Esophagus (tissue), 2 donors: ENCODE measurements around the gene VPS39. TPM values are rescaled to one million over a fixed set of nuclear protein-coding genes. Genes with fewer than 3 reads are reported as not detected.
A peak's percentile ranks its signal among the peaks of the same experiment; 100 is the strongest.

ENCODE experiments used
- H3K27ac ChIP-seq, 2 donors: one replicate each; pipeline ENCODE4 v1.5.1; 2013; ENCODE audit warnings: low read depth in 2 of 2, mild to moderate bottlenecking in 2 of 2, inconsistent platforms in 1 of 2, low read length in 1 of 2, moderate library complexity in 1 of 2
- H3K27me3 ChIP-seq, 2 donors: one replicate each; pipeline ENCODE4 v1.6.1; 2013; ENCODE audit warnings: low read length in 2 of 2, control low read depth in 1 of 2, mild to moderate bottlenecking in 1 of 2; ENCODE audit not compliant: insufficient read depth in 2 of 2, control insufficient read depth in 1 of 2
- H3K36me3 ChIP-seq, 2 donors: one replicate each; pipeline ENCODE4 v1.6.1; 2013; ENCODE audit warnings: low read length in 1 of 2; ENCODE audit not compliant: control insufficient read depth in 2 of 2, insufficient read depth in 2 of 2
- H3K4me1 ChIP-seq, 2 donors: one replicate each; pipeline ENCODE4 v1.6.1; 2013; ENCODE audit warnings: low read length in 1 of 2; ENCODE audit not compliant: control insufficient read depth in 2 of 2, insufficient read depth in 2 of 2
- H3K4me3 ChIP-seq, 2 donors: one replicate each; pipeline ENCODE4 v1.5.1; 2013; ENCODE audit warnings: low read length in 2 of 2, mild to moderate bottlenecking in 2 of 2, low read depth in 1 of 2, moderate library complexity in 1 of 2
- H3K9me3 ChIP-seq, 2 donors: one replicate each; pipeline ENCODE4 v1.6.1; 2013; ENCODE audit warnings: mild to moderate bottlenecking in 2 of 2, low read depth in 1 of 2, low read length in 1 of 2, moderate library complexity in 1 of 2; ENCODE audit not compliant: control insufficient read depth in 2 of 2, insufficient read depth in 1 of 2
- WGBS, 2 donors: extraction: QIAGEN DNeasy Blood & Tissue Kit; methylation state at CpG; one replicate each; pipeline ENCODE4 v1.1.7; 2013; 5-methylcytosine and 5-hydroxymethylcytosine counted together
- polyA plus RNA-seq, 2 donors: library from polyadenylated mRNA; stranded (reverse); fragments of 200-250 nt; gene quantifications; one replicate each; pipeline ENCODE4 v1.2.3, GENCODE V29; 2013
- donor health status: healthy with polysubstance abuse.
- donor health status: Bipolar disorder and iron deficiency.

Gene VPS39
- polyA plus RNA-seq, 2 donors: 20.7 to 31.7 TPM

DNA sequence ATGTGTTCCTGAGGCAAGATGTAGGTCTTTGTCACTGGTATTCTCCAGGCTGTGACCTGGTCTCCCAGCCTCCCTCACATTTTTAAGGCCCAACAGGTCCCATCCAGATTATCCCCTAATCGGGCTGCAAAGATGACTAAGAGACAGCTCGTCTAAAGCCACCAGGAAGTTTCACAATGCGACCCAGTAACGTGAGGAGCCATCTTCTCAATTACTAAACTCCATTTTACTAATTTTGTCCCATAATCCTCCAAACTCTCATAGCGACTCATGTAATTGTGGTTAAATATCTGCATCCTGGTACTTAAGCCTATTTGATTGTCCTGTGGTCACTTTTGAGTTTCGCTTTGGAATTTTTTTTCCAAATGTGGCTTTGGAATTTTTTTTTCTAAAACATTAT is 43.0 kb downstream of the VPS39 start:
- no peak overlapping the region for H3K4me3 ChIP-seq
- no peaks in the 10 kb centered on the region for H3K27me3 ChIP-seq
- H3K27ac ChIP-seq: no peak overlapping the region
- whole genome bisulfite sequencing, 2 donors: 84 to 87% methylated on average over 6 of the region's 6 CpGs
- peaks cover 56 to 59% of the 10 kb centered on the region in 2 donors for H3K36me3 ChIP-seq
- H3K9me3 ChIP-seq: no peaks in the 10 kb centered on the region
- H3K4me1 ChIP-seq: peaks cover 0 to 6% of the 10 kb centered on the region in 2 donors

DNA sequence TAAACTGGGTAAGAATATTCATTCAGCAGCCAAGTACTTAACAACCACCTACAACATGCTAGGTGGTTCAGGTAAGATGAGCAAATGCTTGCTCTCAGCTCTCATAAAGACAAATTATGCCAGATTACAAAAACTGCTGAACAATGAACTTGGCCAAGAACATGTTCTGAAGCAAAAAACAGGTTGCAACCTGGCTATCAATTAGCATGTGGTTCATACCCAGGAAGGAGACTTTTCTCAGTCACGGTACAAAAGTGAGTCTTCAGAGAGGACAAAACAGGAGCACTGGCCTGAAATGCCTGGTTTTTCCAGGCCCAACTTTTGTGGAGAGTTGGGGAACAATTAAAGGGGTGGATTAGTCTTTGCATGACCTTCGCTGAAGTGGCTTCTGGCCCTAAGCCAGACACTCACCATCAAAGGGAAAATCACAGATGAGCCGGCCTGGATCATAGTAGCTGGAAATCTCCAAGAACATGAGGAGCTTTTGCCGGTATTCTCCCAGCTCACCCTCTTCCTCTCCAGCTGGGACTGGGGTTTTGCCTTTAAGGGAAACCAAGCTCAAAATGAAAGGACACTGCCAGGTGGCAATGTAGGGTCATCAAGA is 44.1 kb downstream of the VPS39 start:
- Histone ChIP-seq H3K4me1 (peaks cover 0 to 6% of the 10 kb centered on the region in 2 donors), H3K9me3 (no peaks in the 10 kb centered on the region), H3K36me3 (peaks cover 59 to 69% of the 10 kb centered on the region in 2 donors), H3K4me3 (no peak overlapping the region), H3K27ac (peak overlapping the region; percentile 53 to 66), H3K27me3 (no peaks in the 10 kb centered on the region)
- 48 to 56% methylated on average over 4 of the region's 4 CpGs for WGBS, 2 donors

DNA sequence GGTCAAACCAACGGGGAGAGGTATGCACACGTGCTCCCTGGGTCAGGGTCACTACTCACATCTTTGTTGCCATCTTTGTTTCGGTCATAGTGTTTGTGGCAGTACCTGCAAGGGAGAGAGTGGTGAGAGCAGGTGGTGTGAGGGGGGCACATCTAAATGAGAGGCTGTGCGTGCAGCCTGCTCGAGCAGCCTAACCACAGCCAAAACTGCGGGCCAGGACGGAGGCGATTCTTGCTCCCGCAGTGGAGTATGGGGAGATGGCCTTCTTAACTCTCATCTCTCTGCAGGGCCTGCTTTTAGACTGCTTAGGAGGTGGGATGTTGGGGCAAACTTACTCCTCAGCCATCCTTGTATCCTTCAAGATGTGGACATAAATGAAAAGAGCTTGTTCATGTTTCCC is 44.8 kb downstream of the VPS39 start:
- no peaks in the 10 kb centered on the region for H3K27me3 ChIP-seq
- H3K36me3 ChIP-seq: peaks cover 59 to 71% of the 10 kb centered on the region in 2 donors
- no peak overlapping the region for H3K27ac ChIP-seq
- 92 to 93% methylated on average over 9 of the region's 9 CpGs for WGBS, 2 donors
- H3K4me1 ChIP-seq: peaks cover 0 to 6% of the 10 kb centered on the region in 2 donors
- H3K9me3 ChIP-seq: no peaks in the 10 kb centered on the region
- no peak overlapping the region for H3K4me3 ChIP-seq

DNA sequence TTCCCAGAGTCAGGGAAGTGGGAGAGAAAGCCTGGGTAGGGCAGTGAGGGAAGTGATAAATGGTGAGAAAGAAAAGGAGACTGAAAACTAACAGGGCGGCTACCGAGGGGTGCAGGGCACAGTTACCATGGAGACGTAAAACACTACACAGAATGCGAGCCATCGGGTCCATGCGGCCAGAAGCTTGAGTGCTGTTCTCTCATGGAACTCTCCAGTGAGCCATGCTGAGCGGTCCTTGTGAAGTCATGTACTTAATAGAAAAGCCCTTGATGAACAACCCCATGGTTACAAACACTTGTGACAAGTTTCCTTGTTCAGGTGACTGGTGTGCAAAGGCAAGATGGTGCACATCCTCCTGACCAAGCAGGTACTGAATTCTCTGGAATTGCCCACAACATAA is 48.0 kb downstream of the VPS39 start:
- WGBS, 2 donors: 87 to 88% methylated on average over 7 of the region's 7 CpGs
- no peaks in the 10 kb centered on the region for H3K27me3 ChIP-seq
- peaks cover 40 to 48% of the 10 kb centered on the region in 2 donors for H3K36me3 ChIP-seq
- no peak overlapping the region for H3K4me3 ChIP-seq
- no peaks in the 10 kb centered on the region for H3K9me3 ChIP-seq
- H3K4me1 ChIP-seq: peaks cover 3 to 16% of the 10 kb centered on the region in 2 donors
- H3K27ac ChIP-seq: no peak overlapping the region

DNA sequence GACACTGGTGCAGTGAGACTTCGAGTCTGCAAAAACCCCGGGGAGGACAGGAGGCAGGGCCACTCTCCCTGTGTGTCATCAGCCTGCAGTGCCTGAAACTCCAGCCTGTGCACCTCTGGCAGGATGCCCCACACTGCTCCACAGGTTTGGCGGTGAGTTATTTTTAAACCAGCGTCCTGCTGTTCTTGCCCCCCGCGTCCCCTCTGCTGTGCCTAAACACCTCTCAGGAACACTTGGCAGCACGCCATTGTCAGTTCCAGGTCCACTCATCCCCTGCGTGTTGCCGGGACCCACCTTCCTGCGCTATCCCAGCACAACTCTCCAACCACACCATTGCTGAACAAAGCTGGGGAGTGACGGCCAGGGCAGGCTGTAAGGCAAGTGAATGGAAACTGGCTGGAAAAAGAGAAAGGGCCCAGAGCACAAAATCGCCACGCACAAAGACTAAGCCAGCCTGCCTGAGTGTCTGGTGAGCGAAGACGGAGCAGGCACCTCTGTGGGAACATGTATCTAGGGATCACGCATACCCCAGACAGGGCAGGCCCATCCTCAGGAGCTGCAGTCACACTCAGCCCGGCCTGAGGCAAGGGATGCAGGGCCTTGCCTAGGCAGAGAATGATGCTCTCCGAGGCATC is 48.6 kb downstream of the VPS39 start:
- WGBS, 2 donors: 87 to 90% methylated on average over 18 of the region's 18 CpGs
- Histone ChIP-seq H3K27ac (no peak overlapping the region), H3K4me1 (peaks cover 3 to 19% of the 10 kb centered on the region in 2 donors), H3K4me3 (no peak overlapping the region), H3K27me3 (no peaks in the 10 kb centered on the region), H3K36me3 (peaks cover 40 to 42% of the 10 kb centered on the region in 2 donors), H3K9me3 (no peaks in the 10 kb centered on the region)

DNA sequence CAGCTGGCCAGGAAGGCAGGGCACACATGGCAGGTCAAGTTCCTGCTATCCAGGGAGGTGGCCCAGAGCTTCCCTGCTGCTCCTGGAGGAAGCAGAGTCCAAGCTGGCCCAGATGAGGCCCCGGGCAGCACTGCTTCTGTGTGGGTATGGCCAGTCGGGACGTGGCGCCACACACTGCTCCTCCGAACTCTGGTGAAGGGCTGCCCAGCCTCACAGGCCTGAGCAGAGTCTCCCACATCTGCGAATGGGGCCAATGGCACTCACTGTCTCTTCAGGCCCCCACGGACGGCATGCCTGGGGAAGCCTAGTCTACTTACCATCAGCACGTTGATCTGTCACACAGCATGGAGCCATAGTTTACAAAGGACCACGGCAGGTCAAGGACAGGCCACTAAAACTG is 49.2 kb downstream of the VPS39 start:
- Histone ChIP-seq H3K4me1 (peaks cover 3 to 22% of the 10 kb centered on the region in 2 donors), H3K27ac (no peak overlapping the region), H3K36me3 (peaks cover 37 to 39% of the 10 kb centered on the region in 2 donors), H3K4me3 (no peak overlapping the region), H3K9me3 (no peaks in the 10 kb centered on the region), H3K27me3 (no peaks in the 10 kb centered on the region)
- 86 to 96% methylated on average over 9 to 10 of the region's 10 CpGs for WGBS, 2 donors

DNA sequence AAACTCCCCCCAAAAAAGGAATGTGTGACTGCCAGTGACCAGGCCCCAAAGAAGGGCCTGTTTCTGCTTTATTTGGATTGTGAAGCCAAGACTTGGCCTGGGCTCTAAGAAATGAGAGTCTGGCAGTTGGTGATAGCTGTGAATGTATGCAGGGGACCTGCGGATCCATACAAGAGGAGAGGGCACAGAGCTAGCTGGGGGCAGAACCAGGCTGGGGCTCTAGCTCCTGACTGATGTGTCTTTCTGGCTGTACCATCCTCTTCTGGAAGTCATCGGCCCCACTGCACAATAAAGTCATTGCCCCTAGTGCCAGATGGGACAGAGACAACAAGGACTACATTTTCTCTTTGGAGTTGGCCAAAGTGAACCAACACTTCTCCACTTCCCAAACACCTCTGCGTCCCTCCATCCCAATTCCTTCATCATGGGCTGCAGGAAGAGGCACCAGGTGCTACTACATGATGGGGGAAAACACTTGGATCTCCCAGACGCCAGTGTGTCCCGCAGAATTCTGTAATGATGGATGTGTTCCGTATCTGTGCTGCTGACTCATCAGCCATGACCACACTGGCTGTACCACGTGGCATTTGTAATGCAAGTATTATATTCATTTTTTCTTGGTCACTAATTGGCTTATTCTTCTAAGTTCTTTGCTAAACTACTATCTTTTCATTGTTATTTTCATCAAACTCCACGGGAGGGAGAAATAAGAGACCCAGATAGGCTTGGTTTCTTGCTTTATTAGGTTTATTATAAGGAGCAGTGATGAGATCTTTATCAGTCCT is 49.9 kb downstream of the VPS39 start:
- no peak overlapping the region for H3K4me3 ChIP-seq
- no peaks in the 10 kb centered on the region for H3K27me3 ChIP-seq
- H3K27ac ChIP-seq: no peak overlapping the region
- 58 to 73% methylated on average over 8 of the region's 8 CpGs for WGBS, 2 donors
- peaks cover 29 to 37% of the 10 kb centered on the region in 2 donors for H3K36me3 ChIP-seq
- H3K9me3 ChIP-seq: no peaks in the 10 kb centered on the region
- H3K4me1 ChIP-seq: peaks cover 3 to 27% of the 10 kb centered on the region in 2 donors

DNA sequence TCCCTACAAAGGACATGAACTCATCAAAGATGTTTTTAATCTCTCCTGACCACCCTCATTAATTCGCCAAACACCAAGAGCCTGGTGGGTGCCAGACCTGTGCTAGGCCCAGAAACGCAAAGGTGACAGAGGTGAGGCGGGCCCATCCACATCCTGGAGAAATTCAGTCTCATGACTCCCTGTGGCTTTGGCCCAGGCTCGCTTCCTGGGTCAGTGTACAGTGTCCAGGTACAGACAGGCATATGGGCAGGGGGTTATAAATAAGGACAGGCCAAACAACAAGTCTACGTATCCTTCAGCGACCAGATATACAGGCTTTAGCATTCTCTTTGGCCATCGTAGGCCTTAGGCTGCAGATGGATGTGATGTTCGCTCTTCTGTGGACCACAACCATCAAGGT is 50.7 kb downstream of the VPS39 start:
- Histone ChIP-seq H3K36me3 (peaks cover 26 to 33% of the 10 kb centered on the region in 2 donors), H3K4me3 (no peak overlapping the region), H3K4me1 (peaks cover 3 to 35% of the 10 kb centered on the region in 2 donors), H3K27ac (no peak overlapping the region), H3K9me3 (no peaks in the 10 kb centered on the region), H3K27me3 (no peaks in the 10 kb centered on the region)
- WGBS, 2 donors: 95 to 97% methylated on average over 8 of the region's 8 CpGs

DNA sequence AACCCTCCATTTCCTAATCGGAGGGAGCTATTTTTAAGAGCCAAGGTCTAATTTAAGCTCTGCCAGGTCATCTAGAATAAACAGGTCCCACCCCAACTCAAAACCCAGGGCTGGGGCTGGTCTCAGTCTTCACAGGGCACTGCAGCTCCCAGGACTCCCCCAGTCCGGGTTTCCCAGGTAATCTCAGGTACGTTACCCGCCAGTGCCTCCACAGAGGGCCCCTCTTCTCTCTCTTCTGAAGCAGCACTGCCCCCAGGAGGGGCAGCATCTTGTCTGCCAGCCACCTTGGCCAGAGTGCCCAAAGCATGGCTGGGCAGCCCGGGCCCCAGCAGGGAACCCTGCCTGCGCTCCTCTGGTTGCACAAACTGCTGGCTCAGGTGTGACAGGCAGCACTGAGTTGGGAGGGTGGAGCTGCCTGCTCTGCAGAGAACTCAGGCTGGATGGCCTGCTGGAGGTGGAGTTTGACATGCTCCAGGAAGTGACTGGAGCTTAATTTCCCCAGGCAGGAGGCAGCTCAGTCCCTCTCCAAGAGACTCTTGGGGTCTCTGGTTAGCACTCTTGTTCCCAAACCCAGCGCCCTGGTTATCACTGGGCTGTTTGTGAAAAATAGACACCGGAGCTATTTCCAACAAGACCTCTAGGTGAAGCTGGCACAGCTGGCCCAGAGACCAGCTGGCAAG is 51.7 kb downstream of the VPS39 start, which contains the start of gene PLA2G4F:
Gene PLA2G4F, minus strand, starts transcription at position 394 of the 680 bp plus-strand sequence. Its CDS starts 87 bp downstream, at position 307.
- Histone ChIP-seq H3K27ac (peak within 1 kb of the TSS; percentile 84 to 85), H3K4me3 (peak within 1 kb of the TSS; percentile 32 to 49)
- 44 to 48% methylated on average over 8 of the region's 8 CpGs for WGBS, 2 donors

More for the DNA sequence above, 51.7 kb downstream of the VPS39 start, which contains the start of gene PLA2G4F:
- Histone ChIP-seq H3K4me1 (peaks cover 3 to 42% of the 10 kb centered on the region in 2 donors), H3K36me3 (peaks cover 16 to 24% of the 10 kb centered on the region in 2 donors), H3K9me3 (no peaks in the 10 kb centered on the region), H3K27me3 (no peaks in the 10 kb centered on the region)
